Mammary epithelial cell (primary cell): Measurements from ENCODE around the gene SLAMF1.

ENCODE experiments used
- CTCF ChIP-seq, 2 donors: IDR thresholded peaks in 1 of 2; conservative IDR thresholded peaks in 1 of 2; 2 replicates each; pipeline ENCODE4 v1.5.1; 2011 to 2012; ENCODE audit warnings: inconsistent platforms in 2 of 2, low read length in 2 of 2, mild to moderate bottlenecking in 2 of 2, control low read depth in 1 of 2, low read depth in 1 of 2; ENCODE audit not compliant: insufficient read depth in 1 of 2; ENCODE audit errors: extremely low read depth in 1 of 2
- EZH2 ChIP-seq: IDR thresholded peaks from 2 replicates; pipeline ENCODE4 v1.6.1; 2012; ENCODE audit warnings: low read length, inconsistent platforms, borderline replicate concordance

DNA sequence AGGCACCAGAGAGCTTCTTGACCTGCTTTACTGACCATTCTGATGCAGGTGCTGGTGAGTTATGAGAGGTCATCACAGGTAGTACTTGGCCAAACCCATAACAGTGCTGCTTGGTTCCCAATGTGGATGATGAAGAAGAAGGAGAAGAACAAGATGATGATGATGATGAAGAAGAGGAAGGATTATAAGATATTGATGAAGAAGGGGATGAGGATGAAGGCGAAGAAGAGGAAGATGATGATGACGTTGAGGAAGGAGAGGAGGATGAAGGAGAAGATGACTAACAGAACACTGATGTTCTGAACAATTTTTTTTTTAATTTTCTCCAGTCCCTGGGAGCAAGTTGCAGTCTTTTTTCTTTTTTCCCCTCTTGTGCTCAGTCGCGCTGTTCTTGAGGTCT is 23.9 kb upstream of the SLAMF1 start:
- TF ChIP-seq CTCF (conservative IDR thresholded peaks at IDR 0.05 in 1 of 2, IDR thresholded peaks at IDR 0.05 in 1 of 2; ENCODE audit: extremely low read depth in 1 of 2, insufficient read depth in 1 of 2, low read depth in 1 of 2, low read length in 2 of 2): no peak
- no peak for TF ChIP-seq EZH2
